Gastrocnemius medialis (tissue), 4 donors: ENCODE measurements around the gene CACNG7.

Experiments
- CTCF ChIP-seq, 5 experiments: fragments of 450-650 bp in 3 of 5; fragments of 200-600 bp in 2 of 5; sonication (generic) in 2 of 5; IDR thresholded peaks in 4 of 5; conservative IDR thresholded peaks in 1 of 5; 1 replicate in 4 of 5; 2 replicates in 1 of 5; pipeline ENCODE4 v1.5.1; 2016 to 2019; ENCODE audit warnings: antibody characterized with exemption in 5 of 5, mild to moderate bottlenecking in 3 of 5, moderate library complexity in 3 of 5
- POLR2A ChIP-seq, 2 donors: fragments of 450-650 bp; IDR thresholded peaks; one replicate each; pipeline ENCODE4 v1.6.1; 2017; ENCODE audit warnings: antibody characterized with exemption in 2 of 2, mild to moderate bottlenecking in 2 of 2, moderate library complexity in 2 of 2

DNA sequence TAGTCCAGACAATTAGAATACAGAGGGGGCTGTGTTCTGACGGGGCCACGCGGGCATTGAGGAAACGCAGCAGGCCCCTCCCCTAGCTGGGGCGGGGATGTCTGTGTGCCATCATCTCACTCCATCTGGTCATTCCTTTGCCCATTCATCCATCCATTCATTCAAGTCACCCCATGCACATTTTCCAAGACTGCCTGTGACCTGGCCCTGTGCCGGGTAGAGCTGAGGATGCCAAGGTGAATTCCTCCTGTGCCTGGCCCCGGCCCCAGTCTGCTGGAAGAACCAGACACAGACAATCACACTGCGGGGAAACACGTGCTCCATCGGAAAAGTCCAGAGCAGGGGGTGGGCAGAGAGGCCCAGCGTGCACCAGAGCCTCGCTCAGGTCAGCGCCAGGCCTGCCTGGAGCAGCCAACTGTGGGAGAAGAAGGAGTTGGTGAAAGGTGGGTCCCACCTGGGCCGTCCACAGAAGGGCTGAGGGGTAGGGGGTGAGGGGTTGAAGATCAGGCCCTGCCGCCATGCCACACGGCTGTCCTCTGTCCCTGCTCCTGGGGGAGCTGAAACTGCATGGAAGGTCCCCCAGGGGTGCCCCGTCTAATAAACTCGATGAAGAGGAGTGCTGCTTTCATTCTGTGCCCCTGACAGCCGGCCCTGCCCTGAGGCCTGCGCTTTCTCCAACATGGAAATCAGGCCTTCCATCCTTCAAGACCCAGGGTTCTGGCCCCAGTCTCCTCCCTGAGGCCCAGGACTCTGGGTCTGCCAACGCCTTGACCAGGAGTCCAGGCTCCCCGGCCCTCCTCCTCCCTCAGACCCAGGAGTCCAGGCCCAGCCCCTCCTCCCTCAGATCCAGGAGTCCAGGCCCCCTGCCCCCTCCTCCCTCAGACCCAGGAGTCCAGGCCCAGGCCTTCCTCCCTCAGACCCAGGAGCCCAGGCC, 80.8 kb downstream of the CACNG7 start:
- TF ChIP-seq CTCF (IDR thresholded peaks at IDR 0.05 in 4 of 5, conservative IDR thresholded peaks at IDR 0.05 in 1 of 5) (no peak), POLR2A (IDR thresholded peaks at IDR 0.05) (no peak)
